Suprapubic skin (tissue), 4 donors: Measurements from ENCODE around the gene MAP3K13.

Source experiments
- POLR2A ChIP-seq, 2 donors: fragments of 450-650 bp; IDR thresholded peaks; one replicate each; pipeline ENCODE4 v1.6.1; 2017; ENCODE audit warnings: antibody characterized with exemption in 2 of 2, mild to moderate bottlenecking in 2 of 2, moderate library complexity in 2 of 2
- POLR2AphosphoS5 ChIP-seq, 3 donors: sonication (generic); formaldehyde crosslinking; IDR thresholded peaks; one replicate each; pipeline ENCODE4 v1.6.1; 2017; ENCODE audit warnings: antibody characterized with exemption in 3 of 3
- TF ChIP-seq, protein P1 (sequence below), 2 donors: fragments of 200-600 bp in 1 of 2; fragments of 450-650 bp in 1 of 2; sonication (generic) in 1 of 2; IDR thresholded peaks; one replicate each; pipeline ENCODE4 v1.5.1; 2016 to 2019; ENCODE audit warnings: antibody characterized with exemption in 2 of 2, mild to moderate bottlenecking in 1 of 2, moderate library complexity in 1 of 2

DNA sequence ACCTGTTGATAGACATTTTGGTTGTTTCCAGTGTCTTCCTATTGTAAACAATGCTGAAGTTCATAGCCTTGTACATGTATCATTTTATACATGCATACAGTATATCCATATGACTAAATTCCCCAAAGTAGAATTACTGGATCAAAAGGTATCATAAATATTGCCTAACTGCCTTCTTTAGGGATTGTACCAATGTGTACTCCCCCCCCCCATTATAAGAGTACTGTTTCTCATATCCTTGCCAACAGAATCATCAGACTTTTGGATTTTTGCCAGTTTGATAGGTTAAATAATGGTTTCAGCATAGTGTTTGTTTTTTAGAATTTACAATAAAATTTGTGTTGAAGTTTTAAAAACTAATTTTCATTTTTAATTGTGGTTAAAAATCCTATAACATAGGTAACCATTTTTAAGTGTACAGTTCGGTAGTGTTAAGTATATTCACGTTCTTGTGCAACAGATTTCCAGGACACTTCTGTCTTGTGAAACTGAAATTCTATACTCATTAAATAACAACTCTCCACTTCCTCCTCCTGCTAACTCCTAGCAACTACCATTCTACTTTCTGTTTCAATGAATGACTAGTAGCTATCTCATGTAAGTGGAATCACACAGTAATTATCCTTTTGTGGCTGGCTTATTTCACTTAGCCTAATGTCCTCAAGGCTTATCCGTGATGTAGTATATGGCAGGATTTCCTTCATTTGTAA, 30.8 kb upstream of the MAP3K13 start:
- TF ChIP-seq POLR2A (IDR thresholded peaks at IDR 0.05) = no peak
- TF ChIP-seq, protein P1, sequence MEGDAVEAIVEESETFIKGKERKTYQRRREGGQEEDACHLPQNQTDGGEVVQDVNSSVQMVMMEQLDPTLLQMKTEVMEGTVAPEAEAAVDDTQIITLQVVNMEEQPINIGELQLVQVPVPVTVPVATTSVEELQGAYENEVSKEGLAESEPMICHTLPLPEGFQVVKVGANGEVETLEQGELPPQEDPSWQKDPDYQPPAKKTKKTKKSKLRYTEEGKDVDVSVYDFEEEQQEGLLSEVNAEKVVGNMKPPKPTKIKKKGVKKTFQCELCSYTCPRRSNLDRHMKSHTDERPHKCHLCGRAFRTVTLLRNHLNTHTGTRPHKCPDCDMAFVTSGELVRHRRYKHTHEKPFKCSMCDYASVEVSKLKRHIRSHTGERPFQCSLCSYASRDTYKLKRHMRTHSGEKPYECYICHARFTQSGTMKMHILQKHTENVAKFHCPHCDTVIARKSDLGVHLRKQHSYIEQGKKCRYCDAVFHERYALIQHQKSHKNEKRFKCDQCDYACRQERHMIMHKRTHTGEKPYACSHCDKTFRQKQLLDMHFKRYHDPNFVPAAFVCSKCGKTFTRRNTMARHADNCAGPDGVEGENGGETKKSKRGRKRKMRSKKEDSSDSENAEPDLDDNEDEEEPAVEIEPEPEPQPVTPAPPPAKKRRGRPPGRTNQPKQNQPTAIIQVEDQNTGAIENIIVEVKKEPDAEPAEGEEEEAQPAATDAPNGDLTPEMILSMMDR (IDR thresholded peaks at IDR 0.05) = no peak
- no peak for TF ChIP-seq POLR2AphosphoS5 (IDR thresholded peaks at IDR 0.05)
